GDM1 (cell line): ENCODE measurements around the gene ZNF783.

Experiments used
- DNase-seq: peaks from one replicate; lab custom pipeline; 2025; lab: John Stamatoyannopoulos, UW

Gene ZNF783

GRCh38 chr7:149281508-149282330 lies 19.7 kb downstream of the ZNF783 start:
- DNase-seq, result no peak

- no peak for DNase-seq
Observed at GRCh38 chr7:149282331-149282655, 20.3 kb downstream of the ZNF783 start.

- no peak for DNase-seq
Observed at GRCh38 chr7:149283321-149283720, 21.3 kb downstream of the ZNF783 start.

DNA sequence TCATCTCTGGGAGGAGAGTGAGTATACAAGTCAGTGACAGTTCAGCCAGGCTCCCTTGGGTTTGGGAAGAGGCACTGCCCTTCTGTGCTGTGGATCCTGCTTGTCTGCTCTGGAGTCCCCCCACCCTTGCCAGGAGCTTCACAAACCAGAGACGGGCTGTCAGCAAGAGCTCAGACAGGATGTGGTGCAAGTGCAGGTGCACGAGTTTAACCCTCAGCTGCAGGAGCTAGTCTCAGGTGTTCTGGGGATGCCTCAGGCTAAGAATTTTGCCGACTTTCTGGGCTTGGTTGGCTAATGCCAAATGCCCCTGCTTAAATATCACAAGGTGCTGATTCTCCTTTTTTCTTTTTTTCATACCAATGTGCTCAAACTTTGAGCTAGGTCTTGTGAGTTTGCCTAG lies 22.3 kb downstream of the ZNF783 start:
- DNase-seq, result no peak

DNA sequence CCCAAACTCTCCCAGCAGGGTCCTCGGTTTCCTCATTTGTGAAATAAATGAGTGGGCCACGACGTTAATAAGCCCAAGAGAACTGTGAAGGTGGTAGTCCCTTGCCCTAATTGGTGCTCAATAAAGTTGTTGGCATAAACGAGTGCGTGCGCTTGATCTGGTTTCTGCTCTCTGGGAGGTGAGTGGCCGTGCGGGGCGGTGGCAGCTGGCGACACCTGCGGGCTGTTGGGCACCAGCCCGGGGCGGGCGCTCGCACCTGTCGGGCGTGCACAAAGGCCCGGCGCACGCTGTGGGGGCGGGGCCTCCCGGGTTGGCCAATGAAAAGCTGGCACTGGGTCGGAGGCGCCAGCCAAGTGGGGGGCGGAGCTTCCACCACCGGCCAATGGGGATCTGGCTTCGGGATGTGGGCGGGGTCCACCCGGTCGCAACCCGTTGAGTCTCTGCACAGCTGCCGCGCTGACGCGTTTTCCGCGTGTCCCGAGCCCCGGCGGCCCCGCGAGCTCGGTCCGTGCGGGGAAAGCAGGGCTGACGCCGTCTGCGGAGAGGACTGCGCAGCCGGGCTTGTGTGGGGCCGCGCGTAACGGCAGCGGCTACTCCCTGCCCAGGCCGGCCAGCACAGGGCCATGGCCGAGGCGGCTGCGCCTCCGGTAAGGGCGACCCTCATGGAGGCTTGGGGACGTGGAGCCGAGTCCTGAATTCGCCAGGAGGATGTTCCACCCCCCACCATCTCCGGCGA lies 23.0 kb downstream of the ZNF783 start:
- peak; percentile 3 for DNase-seq

DNA sequence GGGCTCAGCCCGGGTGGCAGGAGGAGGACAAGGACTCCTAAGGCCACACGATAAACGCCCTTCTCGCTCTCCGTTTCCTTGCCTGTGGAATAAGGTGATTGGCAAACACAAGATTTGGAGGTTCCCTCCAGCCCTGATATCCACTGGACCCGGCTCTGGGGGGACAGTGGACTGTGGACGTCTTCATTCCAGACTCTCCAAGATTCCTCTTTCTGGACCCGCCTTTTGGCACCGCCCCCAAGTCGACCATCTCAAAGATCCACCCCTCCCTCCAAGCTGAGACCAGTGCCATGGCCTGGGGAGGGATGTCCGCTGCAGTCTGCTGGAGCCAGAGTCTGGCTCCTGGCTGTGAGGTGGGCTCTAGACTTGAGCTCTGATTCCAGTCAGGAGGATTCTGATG lies 23.6 kb downstream of the ZNF783 start:
- no peak for DNase-seq

GRCh38 chr7:149286811-149287400 lies 24.9 kb downstream of the ZNF783 start:
- DNase-seq, result no peak

DNA sequence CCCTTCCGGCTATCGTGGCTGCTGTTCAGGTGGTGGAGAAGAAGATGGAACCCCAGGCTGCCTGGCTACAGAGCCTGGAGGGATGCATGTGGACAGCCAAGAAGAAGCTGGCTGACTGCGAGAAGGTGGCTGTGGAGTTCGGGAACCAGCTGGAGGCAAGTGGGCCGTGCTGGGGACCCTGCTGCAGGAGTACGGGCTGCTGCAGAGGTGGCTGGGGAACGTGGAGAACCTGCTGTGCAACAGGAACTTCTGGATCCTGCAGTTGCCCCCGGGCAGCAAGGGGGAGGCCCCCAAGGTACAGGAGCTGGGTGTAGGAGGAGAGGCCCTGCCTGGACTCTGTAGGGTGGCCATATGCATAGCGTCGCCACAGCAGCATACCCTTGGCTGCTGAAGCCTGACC lies 25.6 kb downstream of the ZNF783 start:
- no peak for DNase-seq

GRCh38 chr7:149289262-149289661 lies 27.3 kb downstream of the ZNF783 start:
- no peak for DNase-seq

DNA sequence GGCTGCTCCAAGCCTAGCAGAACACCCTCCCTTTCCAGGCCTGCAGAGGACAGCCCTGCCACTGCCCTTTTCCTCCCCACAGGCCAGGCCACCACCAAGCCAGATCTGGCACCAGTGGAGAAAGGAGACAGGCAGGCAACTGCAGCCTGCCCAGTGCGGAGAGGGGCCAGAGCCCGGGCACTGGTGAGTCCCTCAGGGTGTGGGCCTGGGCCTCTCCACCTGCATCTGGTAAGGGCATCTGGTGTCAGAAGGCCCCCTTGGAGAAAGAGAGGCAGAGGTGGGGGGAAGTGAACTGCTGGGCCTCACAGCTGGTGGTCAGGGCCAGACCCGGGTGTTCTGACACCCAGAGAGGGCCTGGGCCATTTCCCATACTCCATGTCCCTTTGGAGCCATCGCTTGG lies 27.9 kb downstream of the ZNF783 start:
- DNase-seq, result no peak

DNA sequence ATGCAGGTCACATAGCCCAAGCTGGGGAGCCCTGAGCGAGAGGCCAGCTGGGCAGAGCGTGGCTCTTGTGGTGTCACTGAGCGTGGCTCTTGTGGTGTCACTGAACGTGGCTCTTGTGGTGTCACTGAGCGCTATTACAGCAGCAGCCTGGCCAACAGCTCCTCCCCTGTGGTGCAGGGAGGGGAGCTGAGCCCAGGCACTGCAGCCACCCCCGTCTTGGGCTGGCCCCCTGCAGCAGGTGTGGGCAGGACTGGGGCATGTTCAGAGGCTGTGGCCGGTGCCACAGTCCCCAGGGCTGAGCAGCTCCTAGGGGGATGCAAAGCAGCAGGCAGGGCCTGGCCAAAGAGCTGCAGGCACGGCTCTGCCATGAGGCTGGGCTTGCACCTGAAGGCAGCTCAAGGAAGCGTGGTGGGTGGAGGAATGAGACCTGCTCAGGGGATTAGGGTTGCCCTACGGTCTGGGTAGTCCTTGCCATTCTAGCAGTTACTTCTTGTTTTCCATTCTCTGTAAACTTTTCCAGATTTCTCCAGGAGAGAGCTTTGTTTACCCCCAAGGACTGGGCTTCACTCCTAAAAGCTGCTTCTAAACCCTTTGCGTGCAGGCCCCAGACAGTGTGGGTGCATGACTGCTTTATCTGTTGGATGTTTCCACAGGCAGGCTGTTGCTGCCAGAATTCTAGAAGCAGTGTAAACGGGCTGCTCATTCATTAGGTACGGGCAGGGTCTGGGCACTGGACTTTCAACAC lies 29.2 kb downstream of the ZNF783 start:
- no peak for DNase-seq

- DNase-seq, result no peak
Observed at GRCh38 chr7:149291781-149292461, 29.9 kb downstream of the ZNF783 start.

- no peak for DNase-seq
Observed at GRCh38 chr7:149292462-149292823, 30.4 kb downstream of the ZNF783 start.

DNA sequence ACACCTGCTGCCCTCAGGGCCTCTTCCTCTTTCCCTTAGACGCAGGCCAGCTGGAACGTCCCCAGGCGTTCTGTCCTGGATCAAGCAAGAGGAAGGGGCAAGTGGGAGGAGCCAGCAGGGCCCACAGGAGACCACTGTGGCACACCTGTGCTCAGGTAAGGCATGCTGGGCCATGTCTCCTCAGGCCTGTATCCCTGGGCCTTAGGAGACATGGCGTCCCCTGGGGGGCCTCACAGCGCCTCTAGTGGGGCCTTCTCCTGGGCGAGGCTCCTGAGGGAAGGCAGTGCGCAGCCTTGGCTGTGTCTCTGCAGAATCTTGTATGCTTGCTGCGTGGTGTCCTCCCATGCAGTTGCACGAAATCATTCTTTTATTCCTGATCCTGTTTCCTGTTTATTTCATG lies 31.3 kb downstream of the ZNF783 start:
- DNase-seq, result no peak

DNA sequence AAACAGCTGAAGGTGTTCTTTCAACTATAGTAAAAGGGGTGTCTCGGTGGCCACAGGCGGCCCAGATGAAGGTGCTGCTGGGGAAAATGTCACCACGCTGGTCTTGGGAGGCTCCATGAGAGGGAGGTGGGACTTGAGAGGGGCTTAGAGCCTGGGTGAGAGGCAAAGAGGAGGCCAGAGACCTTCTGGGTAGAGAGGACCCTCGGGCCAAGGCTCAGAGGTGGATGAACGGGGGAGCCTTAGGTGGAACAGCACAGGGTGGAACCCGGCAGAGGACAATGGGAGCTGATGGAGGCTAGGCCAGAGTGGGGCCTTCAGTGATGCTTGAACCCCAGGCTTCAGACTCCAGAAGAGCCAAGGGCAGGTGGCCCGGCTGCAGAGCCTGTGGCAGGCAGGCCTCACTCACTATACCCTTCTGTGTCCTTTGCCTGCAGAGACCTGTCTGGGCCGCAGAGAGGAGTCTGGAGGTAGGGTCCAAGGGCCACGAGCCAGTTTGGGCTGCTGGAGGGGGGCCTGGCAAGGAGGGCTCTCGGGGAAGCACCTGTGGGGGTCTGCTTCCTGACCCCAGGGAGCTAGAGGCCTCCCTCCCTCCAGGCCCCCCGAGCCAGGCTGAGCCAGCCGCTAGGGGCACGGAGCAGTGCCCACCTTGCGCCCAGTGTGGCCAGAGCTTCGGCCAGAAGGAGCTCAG lies 32.1 kb downstream of the ZNF783 start:
- no peak for DNase-seq

DNA sequence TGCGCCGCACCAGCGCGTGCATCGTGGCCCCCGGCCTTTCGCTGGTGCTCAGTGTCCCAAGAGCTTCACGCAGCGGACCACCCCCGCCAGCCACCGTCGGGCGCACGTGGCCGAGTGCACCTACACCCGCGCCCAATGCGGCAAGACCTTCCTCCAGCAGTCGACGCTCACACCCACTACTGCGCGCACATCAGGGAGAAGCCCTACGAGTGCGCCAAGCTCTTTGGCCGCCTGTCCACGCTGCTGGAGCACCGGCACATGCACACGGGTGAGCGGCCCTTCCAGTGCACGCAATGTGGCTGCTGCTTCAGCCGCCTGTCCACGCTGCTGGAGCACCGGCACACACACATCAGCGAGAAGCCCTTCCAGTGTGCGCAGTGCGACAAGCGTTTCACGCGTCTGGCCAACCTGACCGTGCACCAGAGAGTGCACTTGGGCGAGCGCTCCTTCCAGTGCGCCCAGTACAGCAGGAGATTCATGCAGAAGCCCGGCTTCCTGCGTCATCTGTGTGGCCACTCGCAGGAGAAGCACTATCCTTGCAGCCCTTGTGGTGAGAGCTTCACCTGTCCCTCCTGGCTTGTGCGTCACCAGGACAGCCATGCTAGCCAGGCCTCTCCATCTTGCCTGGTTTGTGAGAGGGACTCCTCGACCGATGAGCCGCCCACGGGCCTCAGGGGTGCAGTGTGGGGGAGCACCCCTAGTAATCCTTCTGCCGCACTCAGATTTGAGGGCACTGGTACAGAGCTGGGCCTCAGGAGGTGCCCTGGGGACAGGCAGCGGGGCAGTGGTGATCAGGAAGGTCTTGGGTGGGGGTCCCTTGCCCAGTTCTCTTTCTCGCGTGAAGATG lies 32.9 kb downstream of the ZNF783 start:
- DNase-seq, result no peak

DNA sequence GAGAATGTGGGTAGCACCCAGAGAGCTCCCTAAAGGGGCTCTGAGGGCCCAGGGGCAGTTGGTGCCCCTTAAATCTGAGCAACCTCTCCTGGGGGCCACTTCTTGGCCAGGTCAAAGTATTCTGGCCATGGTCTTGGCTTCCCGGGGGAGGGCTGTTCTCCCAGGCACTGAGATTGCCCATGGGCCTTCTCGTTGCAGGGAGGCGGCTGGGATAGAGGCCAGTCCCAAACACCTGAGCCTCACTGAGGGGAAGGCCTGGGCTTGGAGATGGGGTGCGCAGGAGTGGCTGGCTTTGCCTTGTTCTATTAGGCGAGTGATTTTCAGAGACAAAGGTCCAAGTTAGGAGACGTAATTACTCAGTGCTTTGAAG lies 33.5 kb downstream of the ZNF783 start:
- DNase-seq, result no peak

- no peak for DNase-seq
Observed at GRCh38 chr7:149296368-149296767, 34.4 kb downstream of the ZNF783 start.

DNA sequence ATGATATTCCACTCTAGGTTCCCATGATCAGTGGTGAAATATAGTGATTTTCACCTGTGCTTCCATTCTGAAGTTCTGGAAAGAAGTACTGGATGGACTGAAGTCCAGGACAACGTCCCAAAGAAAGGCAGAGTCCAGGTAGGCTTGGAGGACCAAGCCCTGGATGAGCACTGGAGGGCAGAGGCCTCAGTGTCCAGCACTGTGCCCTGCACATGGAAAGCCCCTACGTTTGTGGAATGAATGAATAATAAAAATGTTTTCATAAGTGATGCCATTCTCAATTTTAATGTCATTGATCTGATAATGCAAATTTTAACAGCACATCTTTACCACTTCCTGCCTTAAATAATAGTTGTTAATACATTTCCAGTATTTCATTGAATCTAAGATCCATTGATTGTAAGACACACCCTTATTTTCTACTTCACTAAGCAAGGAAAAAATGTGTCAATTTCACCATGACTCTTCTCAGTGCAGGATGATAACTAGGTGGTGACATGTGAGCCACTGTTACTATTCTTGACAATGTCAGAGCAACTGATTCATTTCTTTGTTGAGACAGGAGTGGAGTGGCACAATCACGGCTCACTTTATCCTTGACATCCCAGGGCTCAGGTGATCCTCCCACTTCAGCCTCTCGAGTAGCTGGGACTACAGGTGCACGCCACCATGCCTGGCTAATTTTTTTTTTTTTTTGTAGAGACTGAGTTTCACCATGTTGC lies 35.2 kb downstream of the ZNF783 start:
- DNase-seq, result no peak
